ENCODE data around the gene NR2F1-AS1. TPM values are rescaled to one million over a fixed set of nuclear protein-coding genes. Genes with fewer than 3 reads are reported as not detected.

The NR2F1-AS1 gene
- total and polyA plus RNA-seq, 4 donors = 2.0 to 4.0 (median 2.1) TPM

GRCh38 chr5:93582167-93582462 lies 1.1 kb upstream of the NR2F1-AS1 start:
- DNase-seq (ENCODE audit: low spot score) = no peak
- H3K9ac ChIP-seq (ENCODE audit: low read depth in 1 of 2, low read length in 2 of 2) = no peak overlapping the region
- H3K9me3 ChIP-seq (ENCODE audit: control insufficient read depth in 4 of 4, low read length in 3 of 4) = no peaks in the 10 kb centered on the region
- peaks cover 2 to 48% (median 30%) of the 10 kb centered on the region in 4 donors for H3K4me1 ChIP-seq (ENCODE audit: control insufficient read depth in 4 of 4, insufficient read depth in 4 of 4, low read length in 3 of 4)
- peak overlapping the region; percentile 19 to 27 for H3K27ac ChIP-seq (ENCODE audit: low read depth in 1 of 2, low read length in 2 of 2)
- TF ChIP-seq HNF4G (IDR thresholded peaks at IDR 0.05) = no peak
- TF ChIP-seq ZBTB33 (IDR thresholded peaks at IDR 0.05) = no peak
- no peak for TF ChIP-seq ATF3 (IDR thresholded peaks at IDR 0.05)
- TF ChIP-seq RXRA (IDR thresholded peaks at IDR 0.05) = no peak
- TF ChIP-seq NR2F2 (IDR thresholded peaks at IDR 0.05) = no peak
- no peak for TF ChIP-seq SP1 (IDR thresholded peaks at IDR 0.05)
- no peak for TF ChIP-seq TAF1 (conservative IDR thresholded peaks at IDR 0.05)
- TF ChIP-seq MAX (IDR thresholded peaks at IDR 0.05) = no peak
- no peak for TF ChIP-seq CTCF (IDR thresholded peaks at IDR 0.05; ENCODE audit: low read depth, low read length, missing input control)
- TF ChIP-seq RAD21 (IDR thresholded peaks at IDR 0.05) = no peak
- TF ChIP-seq EGR1 (IDR thresholded peaks at IDR 0.05; ENCODE audit: low read depth in 2 of 2) = no peak
- TF ChIP-seq YY1 (IDR thresholded peaks at IDR 0.05) = no peak
- no peak for TF ChIP-seq FOXA1 (IDR thresholded peaks at IDR 0.05)
- TF ChIP-seq GABPA (IDR thresholded peaks at IDR 0.05 in 1 of 2, conservative IDR thresholded peaks at IDR 0.05 in 1 of 2) = no peak
- TF ChIP-seq FOXA2 (IDR thresholded peaks at IDR 0.05) = no peak
- no peak for TF ChIP-seq JUND (IDR thresholded peaks at IDR 0.05)
- no peak for TF ChIP-seq REST (IDR thresholded peaks at IDR 0.05)
- no peak for TF ChIP-seq HNF4A (conservative IDR thresholded peaks at IDR 0.05)
- H3K27me3 ChIP-seq (ENCODE audit: control insufficient read depth in 4 of 4, insufficient read depth in 4 of 4, low read length in 3 of 4) = peaks cover 0 to 19% (median 3%) of the 10 kb centered on the region in 4 donors
- peak overlapping the region in 1 of 3 donors; percentile 6 for H3K4me3 ChIP-seq (ENCODE audit: low read depth in 1 of 3, low read length in 3 of 3)
- no peaks in the 10 kb centered on the region for H3K36me3 ChIP-seq (ENCODE audit: control insufficient read depth in 4 of 4, insufficient read depth in 3 of 4, low read depth in 1 of 4, low read length in 3 of 4)
- 3% methylated on average over 2 of the region's 2 CpGs for WGBS
